Measurements from ENCODE around the gene SMIM10L2A. TPM values are rescaled to one million over a fixed set of nuclear protein-coding genes. Genes with fewer than 3 reads are reported as not detected.

The SMIM10L2A gene
- total RNA-seq, 2 donors from 2014 or later = 5.0 to 14.8 TPM

- Histone ChIP-seq H3K27ac (no peak overlapping the region), H3K9me3 (no peaks in the 10 kb centered on the region), H3K36me3 (no peaks in the 10 kb centered on the region), H3K4me1 (replicated peaks) (no peaks in the 10 kb centered on the region), H3K27me3 (replicated peaks; ENCODE audit: insufficient read depth) (no peaks in the 10 kb centered on the region), H3K4me3 (no peak overlapping the region)
- intact Hi-C loops (cut with DNase I) = no loop called here
- TF ChIP-seq POLR2AphosphoS5 (IDR thresholded peaks at IDR 0.05) = no peak
- no peak for TF ChIP-seq POLR2A (IDR thresholded peaks at IDR 0.05)
- TF ChIP-seq, protein P1, sequence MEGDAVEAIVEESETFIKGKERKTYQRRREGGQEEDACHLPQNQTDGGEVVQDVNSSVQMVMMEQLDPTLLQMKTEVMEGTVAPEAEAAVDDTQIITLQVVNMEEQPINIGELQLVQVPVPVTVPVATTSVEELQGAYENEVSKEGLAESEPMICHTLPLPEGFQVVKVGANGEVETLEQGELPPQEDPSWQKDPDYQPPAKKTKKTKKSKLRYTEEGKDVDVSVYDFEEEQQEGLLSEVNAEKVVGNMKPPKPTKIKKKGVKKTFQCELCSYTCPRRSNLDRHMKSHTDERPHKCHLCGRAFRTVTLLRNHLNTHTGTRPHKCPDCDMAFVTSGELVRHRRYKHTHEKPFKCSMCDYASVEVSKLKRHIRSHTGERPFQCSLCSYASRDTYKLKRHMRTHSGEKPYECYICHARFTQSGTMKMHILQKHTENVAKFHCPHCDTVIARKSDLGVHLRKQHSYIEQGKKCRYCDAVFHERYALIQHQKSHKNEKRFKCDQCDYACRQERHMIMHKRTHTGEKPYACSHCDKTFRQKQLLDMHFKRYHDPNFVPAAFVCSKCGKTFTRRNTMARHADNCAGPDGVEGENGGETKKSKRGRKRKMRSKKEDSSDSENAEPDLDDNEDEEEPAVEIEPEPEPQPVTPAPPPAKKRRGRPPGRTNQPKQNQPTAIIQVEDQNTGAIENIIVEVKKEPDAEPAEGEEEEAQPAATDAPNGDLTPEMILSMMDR (IDR thresholded peaks at IDR 0.05) = no peak
- no peak for DNase-seq (ENCODE audit: low spot score)
- WGBS = 83% methylated on average over 13 of the region's 23 CpGs
These were observed 14.2 kb downstream of the SMIM10L2A start for GRCh38 chrX:135435933-135436332.

DNA sequence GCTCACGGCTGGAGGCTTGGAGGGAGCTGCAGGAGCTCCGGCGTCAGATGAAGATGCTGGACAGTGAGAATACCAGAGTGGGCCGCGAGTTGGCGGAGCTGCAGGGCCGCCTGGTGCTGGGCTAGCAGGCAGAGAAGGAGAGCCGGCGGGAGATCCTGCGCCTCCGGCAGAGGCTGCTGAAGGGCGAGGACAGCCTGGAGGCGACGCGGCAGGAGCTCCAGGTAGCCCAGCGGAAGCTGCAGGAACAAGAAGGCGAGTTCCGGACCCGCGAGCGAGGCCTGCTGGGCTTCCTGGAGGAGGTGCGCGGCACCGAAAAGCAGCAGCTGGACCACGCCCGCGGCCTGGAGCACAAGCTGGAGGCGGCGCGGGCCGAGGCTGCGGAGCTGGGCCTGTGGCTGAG is 14.7 kb downstream of the SMIM10L2A start:
- H3K36me3 ChIP-seq = no peaks in the 10 kb centered on the region
- H3K27me3 ChIP-seq (replicated peaks; ENCODE audit: insufficient read depth) = no peaks in the 10 kb centered on the region
- WGBS = 86% methylated on average over 26 of the region's 32 CpGs
- TF ChIP-seq, protein P1 (IDR thresholded peaks at IDR 0.05) = no peak
- TF ChIP-seq POLR2AphosphoS5 (IDR thresholded peaks at IDR 0.05) = no peak
- no peak for TF ChIP-seq POLR2A (IDR thresholded peaks at IDR 0.05)
- no peaks in the 10 kb centered on the region for H3K4me1 ChIP-seq (replicated peaks)
- no peak overlapping the region for H3K4me3 ChIP-seq
- intact Hi-C loops (cut with DNase I) = no loop called here
- no peak for DNase-seq (ENCODE audit: low spot score)
- no peak overlapping the region for H3K27ac ChIP-seq
- no peaks in the 10 kb centered on the region for H3K9me3 ChIP-seq

DNA sequence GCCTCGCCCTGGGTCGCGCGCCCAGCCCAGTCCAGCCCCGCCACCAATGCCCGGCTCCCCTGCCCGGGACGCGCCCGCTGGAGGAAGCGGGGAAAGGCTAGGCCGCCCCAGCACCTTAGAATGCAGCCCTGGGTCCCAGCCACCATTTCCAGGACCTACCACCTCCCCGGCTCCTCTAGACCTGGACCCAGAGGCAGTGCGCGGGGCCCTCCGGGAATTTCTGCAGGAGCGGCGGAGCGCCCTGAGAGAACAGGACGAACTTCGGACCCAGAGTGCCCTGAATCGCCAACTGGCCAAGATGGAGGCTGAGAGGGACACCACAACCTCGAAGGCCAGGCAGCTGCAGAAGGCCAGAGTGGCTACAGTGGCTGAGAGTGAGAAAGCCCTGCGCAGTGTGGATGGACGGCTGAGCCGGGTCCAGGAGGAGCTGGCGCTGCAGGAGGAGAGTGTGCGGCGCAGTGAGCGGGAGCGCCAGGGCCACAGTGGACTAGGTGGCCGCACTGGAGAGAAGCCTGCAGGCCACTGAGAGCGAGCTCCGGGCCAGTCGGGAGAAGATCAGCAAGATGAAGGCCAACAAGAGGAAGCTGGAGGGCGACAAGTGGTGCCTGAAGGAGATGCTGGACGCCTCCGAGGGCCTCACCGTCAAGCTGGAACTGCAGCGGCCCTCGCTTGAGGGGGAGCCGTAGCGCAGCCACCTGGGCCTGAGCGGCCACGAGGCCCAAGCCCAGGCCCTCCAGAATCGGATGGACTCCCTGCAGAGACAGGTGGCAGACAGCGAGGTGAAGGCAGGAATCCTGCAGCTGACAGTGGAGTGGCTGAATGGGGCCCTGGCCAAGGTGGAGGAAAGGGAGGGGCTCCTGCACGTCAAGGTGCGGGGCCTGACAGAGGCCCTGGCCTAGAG is 15.5 kb downstream of the SMIM10L2A start:
- H3K36me3 ChIP-seq = no peaks in the 10 kb centered on the region
- no peaks in the 10 kb centered on the region for H3K4me1 ChIP-seq (replicated peaks)
- WGBS = 87% methylated on average over 38 of the region's 49 CpGs
- H3K27me3 ChIP-seq (replicated peaks; ENCODE audit: insufficient read depth) = no peaks in the 10 kb centered on the region
- H3K9me3 ChIP-seq = no peaks in the 10 kb centered on the region
- TF ChIP-seq POLR2A (IDR thresholded peaks at IDR 0.05) (no peak), POLR2AphosphoS5 (IDR thresholded peaks at IDR 0.05) (no peak)
- TF ChIP-seq, protein P1 (IDR thresholded peaks at IDR 0.05) = no peak
- DNase-seq (ENCODE audit: low spot score) = no peak
- no peak overlapping the region for H3K27ac ChIP-seq
- H3K4me3 ChIP-seq = no peak overlapping the region
- intact Hi-C loops (cut with DNase I) = no loop called here

- no peaks in the 10 kb centered on the region for H3K27me3 ChIP-seq (replicated peaks; ENCODE audit: insufficient read depth)
- 62% methylated on average over 9 of the region's 28 CpGs for WGBS
- no peak for DNase-seq (ENCODE audit: low spot score)
- no peaks in the 10 kb centered on the region for H3K9me3 ChIP-seq
- H3K4me1 ChIP-seq (replicated peaks) = no peaks in the 10 kb centered on the region
- no peak overlapping the region for H3K27ac ChIP-seq
- no peak for TF ChIP-seq POLR2AphosphoS5 (IDR thresholded peaks at IDR 0.05)
- TF ChIP-seq, protein P1 (IDR thresholded peaks at IDR 0.05) = no peak
- no peak for TF ChIP-seq POLR2A (IDR thresholded peaks at IDR 0.05)
- H3K4me3 ChIP-seq = no peak overlapping the region
- intact Hi-C loops (cut with DNase I) = no loop called here
- H3K36me3 ChIP-seq = no peaks in the 10 kb centered on the region
These were observed 16.4 kb downstream of the SMIM10L2A start for GRCh38 chrX:135437867-135438733.

Measured in prostate gland (tissue), 2 donors.